ENCODE results near the gene KAZN. TPM values are rescaled to one million over a fixed set of nuclear protein-coding genes. Genes with fewer than 3 reads are reported as not detected.

KAZN gene
- total RNA-seq: 0.72 and 2.0 TPM in 2 replicates

GRCh38 chr1:14598498-14599182 is at the start of gene KAZN:
Gene KAZN (plus strand): TSS chr1:14598685.

GRCh38 chr1:15153184-15153841 is 554.8 kb downstream of the KAZN start, which contains the start of gene TMEM51:
Gene TMEM51 (plus strand): TSS chr1:15153747. CDS start chr1:15215088, 61,341 bp downstream.

